ENCODE data around the gene OR4F15.

The OR4F15 gene

DNA sequence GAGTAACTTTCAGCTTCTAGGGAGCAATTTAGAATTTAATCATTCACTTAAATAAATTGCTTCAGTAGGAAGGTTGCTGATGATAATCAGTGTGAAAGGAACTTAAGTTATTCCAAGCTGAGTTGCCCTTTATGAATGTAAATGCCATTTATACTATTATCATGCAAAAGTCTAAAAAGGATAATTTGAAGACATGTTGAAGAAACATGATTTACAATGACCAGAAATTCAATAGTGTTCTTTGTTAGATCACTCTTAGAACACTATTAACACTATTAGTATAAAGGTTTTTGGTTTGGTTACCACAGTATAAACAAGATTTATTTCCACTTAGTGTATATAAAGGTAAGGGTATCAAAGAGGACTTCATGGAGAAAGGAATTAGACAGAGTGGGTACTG is 7.1 kb upstream of the OR4F15 start:
- no peak for DNase-seq

DNA sequence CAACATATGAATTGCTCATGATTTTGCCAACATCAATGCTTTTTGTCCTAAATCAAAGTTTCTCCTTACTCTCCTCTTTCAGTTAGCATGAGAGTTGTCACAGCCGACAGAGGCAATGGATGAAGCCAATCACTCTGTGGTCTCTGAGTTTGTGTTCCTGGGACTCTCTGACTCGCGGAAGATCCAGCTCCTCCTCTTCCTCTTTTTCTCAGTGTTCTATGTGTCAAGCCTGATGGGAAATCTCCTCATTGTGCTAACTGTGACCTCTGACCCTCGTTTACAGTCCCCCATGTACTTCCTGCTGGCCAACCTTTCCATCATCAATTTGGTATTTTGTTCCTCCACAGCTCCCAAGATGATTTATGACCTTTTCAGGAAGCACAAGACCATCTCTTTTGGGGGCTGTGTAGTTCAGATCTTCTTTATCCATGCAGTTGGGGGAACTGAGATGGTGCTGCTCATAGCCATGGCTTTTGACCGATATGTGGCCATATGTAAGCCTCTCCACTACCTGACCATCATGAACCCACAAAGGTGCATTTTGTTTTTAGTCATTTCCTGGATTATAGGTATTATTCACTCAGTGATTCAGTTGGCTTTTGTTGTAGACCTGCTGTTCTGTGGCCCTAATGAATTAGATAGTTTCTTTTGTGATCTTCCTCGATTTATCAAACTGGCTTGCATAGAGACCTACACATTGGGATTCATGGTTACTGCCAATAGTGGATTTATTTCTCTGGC is 6.2 kb upstream of the OR4F15 start:
- DNase-seq: no peak

DNA sequence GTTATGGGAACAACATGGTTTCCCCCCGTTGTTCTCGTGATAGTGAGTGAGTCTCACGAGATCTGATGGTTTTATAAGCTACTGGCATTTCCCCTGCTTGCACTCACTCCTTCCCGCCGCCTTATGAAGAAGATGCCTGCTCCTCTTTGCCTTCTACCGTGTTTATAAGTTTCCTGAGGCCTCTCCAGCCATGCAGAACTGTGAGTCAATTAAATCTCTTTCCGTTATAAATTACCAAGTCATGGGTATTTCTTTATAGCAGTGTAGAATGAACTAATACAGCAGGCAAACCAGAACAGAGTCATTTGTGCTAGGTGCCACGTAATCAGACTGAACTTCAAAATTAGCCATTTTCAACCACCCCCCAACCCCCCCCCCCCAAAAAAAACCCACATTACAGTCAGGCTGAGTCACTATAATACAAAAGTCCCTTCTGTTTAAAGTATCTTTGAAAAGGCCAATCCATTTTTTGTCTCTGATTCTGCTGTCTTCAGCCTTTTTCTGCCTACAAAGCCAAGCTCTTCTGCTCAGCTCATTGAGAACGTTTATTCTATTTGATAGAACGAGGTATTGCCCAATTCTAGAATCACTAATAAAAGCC is 4.6 kb upstream of the OR4F15 start:
- no peak for DNase-seq

DNA sequence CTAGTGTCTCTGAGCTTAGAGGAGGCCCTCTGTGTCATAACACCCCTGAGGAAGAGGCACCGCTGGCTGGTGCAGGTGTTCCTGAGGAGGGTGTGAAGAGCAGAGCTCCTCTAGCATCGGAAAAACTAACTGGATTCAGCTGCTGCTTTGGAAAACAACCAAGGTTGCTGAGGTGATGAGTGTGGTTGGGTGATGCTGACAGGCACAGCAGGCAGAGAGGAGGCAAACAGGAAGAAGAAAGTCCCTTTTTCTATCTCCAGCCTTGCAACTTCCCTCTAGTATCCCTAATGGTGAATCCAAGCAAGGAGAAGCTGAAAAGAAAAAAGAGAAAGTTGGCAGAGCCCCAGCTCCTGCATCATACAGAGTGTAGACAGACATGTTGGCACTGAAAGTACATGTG is 3.8 kb upstream of the OR4F15 start:
- no peak for DNase-seq

DNA sequence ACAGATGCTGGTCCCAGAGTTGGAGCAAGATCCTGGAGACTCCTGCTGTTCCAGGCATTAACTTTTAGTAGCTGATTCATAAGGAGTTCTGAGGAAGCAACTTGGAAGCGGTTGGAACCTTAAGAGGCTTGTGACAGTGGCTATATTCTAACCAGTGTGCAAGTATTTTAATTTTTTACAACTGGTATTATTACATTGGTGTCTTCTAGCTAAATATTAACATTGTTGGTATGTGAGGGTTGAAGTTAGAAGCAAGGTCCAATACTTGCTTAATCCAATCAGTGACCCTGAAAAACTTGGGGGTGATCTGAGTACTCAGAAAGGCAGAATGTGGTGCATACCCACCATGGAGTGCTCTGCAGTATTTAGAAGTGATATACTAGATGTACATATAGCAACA is 1.5 kb upstream of the OR4F15 start:
- no peak for DNase-seq

DNA sequence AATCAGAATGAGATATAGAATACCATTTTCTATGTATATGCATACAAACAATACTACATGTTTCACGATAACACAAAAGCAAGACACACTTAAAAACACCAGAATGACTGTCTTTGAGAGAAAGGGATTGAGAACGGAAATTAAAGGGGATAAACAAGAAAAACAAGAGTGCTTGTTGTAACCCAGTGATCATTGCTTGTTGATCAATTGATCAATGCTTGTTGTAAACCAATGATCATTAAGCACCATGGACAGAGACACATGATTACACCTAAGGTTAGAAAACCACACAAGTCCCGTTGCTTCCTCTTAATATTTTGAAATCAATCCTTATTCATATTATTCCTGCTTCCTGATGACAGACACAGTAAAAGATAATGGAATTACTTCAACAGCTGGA is 1.1 kb upstream of the OR4F15 start:
- DNase-seq: no peak

DNA sequence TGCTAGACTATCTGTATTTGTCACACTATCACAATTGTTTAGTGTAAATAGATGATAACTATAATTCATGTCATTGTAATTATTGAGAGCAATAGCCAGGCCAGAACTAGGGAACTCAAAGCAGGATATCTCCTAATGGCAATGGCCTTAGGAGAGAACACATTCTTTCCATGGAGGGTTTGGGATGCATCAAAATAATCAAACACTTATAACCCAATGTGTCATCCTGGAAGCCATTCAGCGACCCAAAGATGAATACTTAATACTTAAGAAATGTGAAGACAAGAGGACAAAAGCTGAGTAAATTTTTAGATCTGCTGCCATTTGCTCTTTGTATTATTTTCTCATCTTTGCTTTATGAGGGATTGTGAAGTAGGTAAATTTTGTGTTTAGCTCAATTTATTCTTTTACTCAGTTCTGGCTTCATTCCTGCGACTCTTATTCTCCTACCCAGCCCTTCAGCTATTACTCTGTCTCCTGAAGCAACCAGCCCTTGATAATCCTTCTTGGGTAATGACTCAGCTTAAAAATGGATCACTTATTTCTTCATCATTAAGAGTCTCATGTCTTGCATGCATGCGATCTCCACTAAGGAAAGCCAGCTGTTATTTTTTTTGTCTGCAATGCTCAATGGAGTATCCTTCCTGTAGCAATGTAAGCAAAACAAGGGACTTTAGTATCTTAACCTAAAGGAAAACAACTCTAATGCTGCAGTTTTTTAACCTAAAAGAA is 2.0 kb downstream of the OR4F15 start:
- DNase-seq: no peak

DNA sequence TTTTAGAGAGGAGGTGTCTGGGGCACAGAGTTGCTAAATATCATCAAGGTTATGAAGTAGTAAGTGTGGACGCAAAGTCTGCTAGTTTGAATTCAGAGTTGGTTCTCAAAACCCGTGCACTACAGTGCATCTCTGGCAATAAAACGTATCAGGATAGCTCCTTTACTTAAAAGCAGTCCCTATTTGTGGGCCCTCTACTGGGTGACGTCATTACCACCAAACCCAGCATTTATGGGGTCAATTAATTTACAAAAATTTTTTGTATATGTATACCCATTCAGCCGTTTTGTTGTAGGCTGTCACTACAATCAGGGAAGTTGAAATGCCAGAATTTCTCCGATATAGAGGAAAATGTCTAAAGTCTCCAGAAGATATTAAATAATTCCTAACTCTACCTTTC is 8.8 kb downstream of the OR4F15 start:
- DNase-seq: no peak

DNA sequence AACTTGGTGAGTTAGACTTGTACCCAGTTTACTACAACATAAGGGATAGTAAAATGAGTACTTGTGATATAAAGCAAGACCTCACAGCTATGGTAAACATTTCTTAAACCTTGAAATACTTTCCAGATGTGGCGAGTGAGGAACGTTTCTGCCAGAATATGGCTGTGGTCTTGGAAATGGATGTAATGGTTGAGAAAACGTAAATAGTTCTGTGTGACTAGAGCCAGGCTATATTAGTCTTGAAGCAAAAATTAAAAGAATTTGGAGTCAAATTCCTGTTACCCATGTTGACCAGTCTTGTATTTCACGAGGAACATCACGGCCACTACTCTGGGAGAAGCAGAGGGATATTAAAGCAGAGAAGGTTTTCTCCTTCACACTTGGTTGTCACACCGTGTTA is 15.3 kb downstream of the OR4F15 start:
- no peak for DNase-seq

DNA sequence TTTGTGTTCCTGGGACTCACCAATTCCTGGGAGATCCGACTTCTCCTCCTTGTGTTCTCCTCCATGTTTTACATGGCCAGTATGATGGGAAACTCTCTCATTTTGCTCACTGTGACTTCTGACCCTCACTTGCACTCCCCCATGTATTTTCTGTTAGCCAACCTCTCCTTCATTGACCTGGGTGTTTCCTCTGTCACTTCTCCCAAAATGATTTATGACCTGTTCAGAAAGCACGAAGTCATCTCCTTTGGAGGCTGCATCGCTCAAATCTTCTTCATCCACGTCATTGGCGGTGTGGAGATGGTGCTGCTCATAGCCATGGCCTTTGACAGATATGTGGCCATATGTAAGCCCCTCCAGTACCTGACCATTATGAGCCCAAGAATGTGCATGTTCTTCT is 16.8 kb downstream of the OR4F15 start:
- DNase-seq: no peak

DNA sequence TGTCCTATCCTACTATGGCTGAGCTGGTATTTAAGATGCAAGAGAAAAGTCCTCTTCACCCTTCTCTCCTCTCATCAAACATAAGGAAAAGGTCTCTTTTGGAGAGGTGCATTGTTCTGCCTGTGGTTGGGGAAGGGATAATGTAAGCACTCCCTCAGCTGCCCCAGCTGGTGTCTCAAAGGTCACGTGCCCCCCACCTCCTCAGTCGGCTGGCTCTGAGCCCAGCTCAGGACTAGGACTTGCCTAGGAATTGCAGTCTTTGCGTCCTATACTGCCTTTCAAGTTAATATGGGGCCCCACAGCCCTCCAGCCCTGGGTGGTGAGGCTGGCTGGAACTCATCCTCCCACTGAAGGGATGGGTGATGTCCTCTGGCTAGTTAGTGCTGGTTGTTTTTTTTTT is 29.7 kb downstream of the OR4F15 start:
- DNase-seq: no peak

DNA sequence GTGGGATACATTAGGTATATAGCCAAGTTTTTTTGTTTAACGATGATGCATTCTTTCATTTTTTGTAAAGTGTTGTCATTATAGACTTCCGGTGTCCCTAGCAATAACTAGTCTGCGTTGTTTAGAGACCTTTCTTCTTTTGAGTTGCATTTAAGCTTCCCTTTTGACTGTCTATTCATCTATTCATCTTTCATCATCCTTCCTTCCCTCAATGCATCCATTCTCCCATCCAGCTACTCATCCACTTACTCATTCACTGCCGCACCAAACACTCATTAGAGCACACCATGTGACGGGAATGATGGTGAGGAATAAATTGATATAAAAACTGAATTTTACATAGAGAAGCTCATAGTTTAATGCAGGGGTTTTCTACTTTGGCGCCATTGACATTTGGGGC is 32.9 kb downstream of the OR4F15 start:
- DNase-seq: no peak

DNA sequence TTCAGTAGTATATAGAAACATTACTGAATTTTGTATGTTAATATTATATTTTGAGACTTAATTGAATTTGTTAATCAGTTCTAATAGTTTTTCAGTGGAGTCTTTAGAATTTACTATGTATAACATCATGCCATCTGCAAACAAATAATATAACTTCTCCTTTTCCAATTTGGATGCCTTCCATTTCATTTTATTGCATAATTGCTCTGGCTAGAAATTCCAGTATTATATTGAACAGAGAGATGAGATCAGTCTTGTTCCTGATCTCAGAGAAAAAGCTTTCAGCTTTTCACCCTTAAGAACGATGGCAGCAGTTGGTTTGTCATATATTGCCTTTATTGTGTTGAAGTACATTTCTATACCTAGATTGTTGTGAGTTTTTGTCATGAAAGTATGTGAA is 40.4 kb downstream of the OR4F15 start:
- no peak for DNase-seq
